HT-29 (cell line): ENCODE results near the gene BABAM2. TPM values are rescaled to one million over a fixed set of nuclear protein-coding genes. Genes with fewer than 3 reads are reported as not detected.

ENCODE experiments used
- DNase-seq: peaks from one replicate; pipeline ENCODE4 v3.0.0-alpha.2; 2015; ENCODE audit warnings: low spot score
- total RNA-seq: library from RNA; depleted of rRNA; stranded (reverse); fragments of >200 nt; shearing (Covaris generic); gene quantifications from 2 replicates; pipeline ENCODE4 v1.2.3, GENCODE V29; 2014

BABAM2 gene
- total RNA-seq, 1 experiment from 2014 or later = 7.0 TPM

- no peak for DNase-seq
These were observed 270.5 kb downstream of the BABAM2 start for GRCh38 chr2:28160986-28161425.

GRCh38 chr2:28161466-28161865, 270.9 kb downstream of the BABAM2 start:
- no peak for DNase-seq

- no peak for DNase-seq
These were observed 272.0 kb downstream of the BABAM2 start for GRCh38 chr2:28162564-28162963.

- no peak for DNase-seq
These were observed 272.5 kb downstream of the BABAM2 start for GRCh38 chr2:28163028-28163427.

- DNase-seq = no peak
These were observed 273.2 kb downstream of the BABAM2 start for GRCh38 chr2:28163627-28164279.

- no peak for DNase-seq
These were observed 273.8 kb downstream of the BABAM2 start for GRCh38 chr2:28164280-28164801.

GRCh38 chr2:28165087-28165635, 274.6 kb downstream of the BABAM2 start:
- no peak for DNase-seq

- no peak for DNase-seq
These were observed 276.4 kb downstream of the BABAM2 start for GRCh38 chr2:28166956-28167355.

- no peak for DNase-seq
These were observed 277.8 kb downstream of the BABAM2 start for GRCh38 chr2:28168376-28168775.

- DNase-seq = no peak
These were observed 279.0 kb downstream of the BABAM2 start for GRCh38 chr2:28169492-28169891.

GRCh38 chr2:28172114-28172898, 281.8 kb downstream of the BABAM2 start:
- DNase-seq = no peak

- no peak for DNase-seq
These were observed 282.8 kb downstream of the BABAM2 start for GRCh38 chr2:28173377-28173776.

- no peak for DNase-seq
These were observed 283.7 kb downstream of the BABAM2 start for GRCh38 chr2:28174211-28174610.

- peak; percentile 40 for DNase-seq
These were observed 284.5 kb downstream of the BABAM2 start for GRCh38 chr2:28175028-28175427.

GRCh38 chr2:28178946-28179345, 288.4 kb downstream of the BABAM2 start:
- no peak for DNase-seq

- DNase-seq = no peak
These were observed 291.3 kb downstream of the BABAM2 start for GRCh38 chr2:28181801-28182200.

GRCh38 chr2:28182348-28182747, 291.8 kb downstream of the BABAM2 start:
- DNase-seq = no peak

GRCh38 chr2:28185153-28185552, 294.6 kb downstream of the BABAM2 start:
- DNase-seq = peak; percentile 40

- no peak for DNase-seq
These were observed 295.4 kb downstream of the BABAM2 start for GRCh38 chr2:28185891-28186290.

GRCh38 chr2:28187186-28187585, 296.7 kb downstream of the BABAM2 start:
- no peak for DNase-seq

- no peak for DNase-seq
These were observed 297.9 kb downstream of the BABAM2 start for GRCh38 chr2:28188436-28188835.

- DNase-seq = no peak
These were observed 303.3 kb downstream of the BABAM2 start for GRCh38 chr2:28193630-28194403.
